GM12872 (cell line): Measurements from ENCODE around the gene CDCP1.

Source experiments
- TF ChIP-seq, protein P1 (sequence below): IDR thresholded peaks from 3 replicates; pipeline ENCODE4 v1.5.1; 2011; ENCODE audit warnings: low read depth, mild to moderate bottlenecking, low read length, moderate library complexity; ENCODE audit not compliant: insufficient read depth

Gene CDCP1

GRCh38 chr3:45124956-45125355, 21.2 kb downstream of the CDCP1 start:
- TF ChIP-seq, protein P1, sequence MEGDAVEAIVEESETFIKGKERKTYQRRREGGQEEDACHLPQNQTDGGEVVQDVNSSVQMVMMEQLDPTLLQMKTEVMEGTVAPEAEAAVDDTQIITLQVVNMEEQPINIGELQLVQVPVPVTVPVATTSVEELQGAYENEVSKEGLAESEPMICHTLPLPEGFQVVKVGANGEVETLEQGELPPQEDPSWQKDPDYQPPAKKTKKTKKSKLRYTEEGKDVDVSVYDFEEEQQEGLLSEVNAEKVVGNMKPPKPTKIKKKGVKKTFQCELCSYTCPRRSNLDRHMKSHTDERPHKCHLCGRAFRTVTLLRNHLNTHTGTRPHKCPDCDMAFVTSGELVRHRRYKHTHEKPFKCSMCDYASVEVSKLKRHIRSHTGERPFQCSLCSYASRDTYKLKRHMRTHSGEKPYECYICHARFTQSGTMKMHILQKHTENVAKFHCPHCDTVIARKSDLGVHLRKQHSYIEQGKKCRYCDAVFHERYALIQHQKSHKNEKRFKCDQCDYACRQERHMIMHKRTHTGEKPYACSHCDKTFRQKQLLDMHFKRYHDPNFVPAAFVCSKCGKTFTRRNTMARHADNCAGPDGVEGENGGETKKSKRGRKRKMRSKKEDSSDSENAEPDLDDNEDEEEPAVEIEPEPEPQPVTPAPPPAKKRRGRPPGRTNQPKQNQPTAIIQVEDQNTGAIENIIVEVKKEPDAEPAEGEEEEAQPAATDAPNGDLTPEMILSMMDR = no peak

- TF ChIP-seq, protein P1 = no peak
Observed at GRCh38 chr3:45124352-45124751, 21.8 kb downstream of the CDCP1 start.

- TF ChIP-seq, protein P1 = no peak
Observed at GRCh38 chr3:45123581-45124269, 22.5 kb downstream of the CDCP1 start.

GRCh38 chr3:45123030-45123429, 23.1 kb downstream of the CDCP1 start:
- TF ChIP-seq, protein P1 = no peak

GRCh38 chr3:45120359-45121158, 25.6 kb downstream of the CDCP1 start:
- TF ChIP-seq, protein P1 = no peak

GRCh38 chr3:45119824-45120358, 26.3 kb downstream of the CDCP1 start:
- TF ChIP-seq, protein P1 = no peak

DNA sequence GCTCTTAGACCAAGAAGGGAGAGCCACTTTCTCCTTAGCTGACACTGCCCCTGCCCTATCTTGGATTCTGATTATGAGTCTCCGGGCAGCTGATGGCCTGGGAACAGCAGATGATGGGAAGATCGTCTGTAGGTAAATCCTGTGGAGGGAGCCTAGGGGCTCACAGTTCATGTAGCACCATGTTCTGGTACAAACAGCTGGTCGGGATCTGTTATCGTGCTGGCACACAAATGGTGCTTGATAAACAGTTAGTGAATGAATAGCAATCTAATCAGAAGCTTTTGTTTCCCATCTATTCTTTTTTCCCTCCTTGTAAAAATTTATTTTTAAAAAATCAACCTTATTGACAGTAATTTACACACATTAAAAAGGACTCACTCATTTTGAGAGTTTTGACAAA, 26.8 kb downstream of the CDCP1 start:
- TF ChIP-seq, protein P1 = no peak
